Esophagus squamous epithelium (tissue), 5 donors: ENCODE data around the gene MAGI1. TPM values are rescaled to one million over a fixed set of nuclear protein-coding genes. Genes with fewer than 3 reads are reported as not detected.
A peak's percentile ranks its signal among the peaks of the same experiment; 100 is the strongest.

ENCODE experiments used
- DNase-seq: peaks from one replicate; lab custom pipeline; 2025; lab: John Stamatoyannopoulos, UW
- H3K27ac ChIP-seq, 4 donors: fragments of 200-600 bp; sonication (generic); one replicate each; pipeline ENCODE4 v1.5.1; 2016 to 2019; ENCODE audit warnings: mild to moderate bottlenecking in 1 of 4
- H3K27me3 ChIP-seq, 4 donors: fragments of 200-600 bp; sonication (generic); 1 replicate in 3 of 4; 2 replicates in 1 of 4; pipeline versions ENCODE4 v1.5.1 to v1.6.0; 2017 to 2021; ENCODE audit warnings: antibody characterized with exemption in 1 of 4
- H3K36me3 ChIP-seq, 3 donors: fragments of 200-600 bp; sonication (generic); one replicate each; pipeline ENCODE4 v1.5.1; 2016 to 2019
- H3K4me1 ChIP-seq, 3 donors: fragments of 200-600 bp; sonication (generic); one replicate each; pipeline ENCODE4 v1.5.1; 2017 to 2019
- H3K4me3 ChIP-seq, 4 donors: fragments of 200-600 bp; sonication (generic); 1 replicate in 3 of 4; 2 replicates in 1 of 4; pipeline ENCODE4 v1.5.1; 2016 to 2019; ENCODE audit warnings: mild to moderate bottlenecking in 2 of 4, moderate library complexity in 1 of 4
- H3K9me3 ChIP-seq, 3 donors: fragments of 200-600 bp; sonication (generic); one replicate each; pipeline ENCODE4 v1.5.1; 2016 to 2019
- CTCF ChIP-seq, 6 experiments: fragments of 450-650 bp in 4 of 6; fragments of 200-600 bp in 2 of 6; sonication (generic) in 2 of 6; IDR thresholded peaks; one replicate each; pipeline ENCODE4 v1.5.1; 2016 to 2019; ENCODE audit warnings: antibody characterized with exemption in 6 of 6, mild to moderate bottlenecking in 4 of 6, moderate library complexity in 4 of 6
- POLR2A ChIP-seq, 4 donors: fragments of 450-650 bp; IDR thresholded peaks; one replicate each; pipeline ENCODE4 v1.6.1; 2017; ENCODE audit warnings: antibody characterized with exemption in 4 of 4, mild to moderate bottlenecking in 4 of 4, moderate library complexity in 3 of 4
- WGBS, 2 donors: methylation state at CpG; one replicate each; pipeline ENCODE4 v1.1.5; 2018; 5-methylcytosine and 5-hydroxymethylcytosine counted together
- intact Hi-C: fragments of 100-400 bp; cut with DNase I; formaldehyde crosslinking; loops from one replicate; pipeline ENCODE4 v1.15.0; 2022
- total RNA-seq, 4 donors: library from RNA; depleted of rRNA; stranded (reverse); fragments of >200 nt; gene quantifications; one replicate each; pipeline ENCODE4 v1.1.0, GENCODE V29; 2016
- donor health status: DM: yes; HTN: yes; CAD: no.

Gene MAGI1
- total RNA-seq, 4 donors from 2014 or later, result 12.0 to 28.2 (median 21.1) TPM

GRCh38 chr3:65914740-65915367, 123.9 kb downstream of the MAGI1 start:
- H3K4me1 ChIP-seq, result peaks cover 0 to 19% (median 0%) of the 10 kb centered on the region in 3 donors
- intact Hi-C loops, result no loop called here
- DNase-seq, result no peak
- H3K4me3 ChIP-seq, result no peak overlapping the region
- 60 to 78% methylated on average over 3 of the region's 3 CpGs for WGBS, 2 donors
- peak in 1 of 6 experiments; percentile 31 for TF ChIP-seq CTCF (IDR thresholded peaks at IDR 0.05)
- TF ChIP-seq POLR2A (IDR thresholded peaks at IDR 0.05), result no peak
- no peaks in the 10 kb centered on the region for H3K36me3 ChIP-seq
- no peaks in the 10 kb centered on the region for H3K9me3 ChIP-seq
- no peaks in the 10 kb centered on the region for H3K27me3 ChIP-seq
- no peak overlapping the region for H3K27ac ChIP-seq

- DNase-seq, result no peak
- whole genome bisulfite sequencing, 2 donors, result 68 to 85% methylated on average over 5 of the region's 5 CpGs
- H3K4me3 ChIP-seq, result no peak overlapping the region
These were observed 124.5 kb downstream of the MAGI1 start for GRCh38 chr3:65914032-65914739.

GRCh38 chr3:65912647-65913046, 126.1 kb downstream of the MAGI1 start:
- no peak for TF ChIP-seq CTCF (IDR thresholded peaks at IDR 0.05)
- no peak for TF ChIP-seq POLR2A (IDR thresholded peaks at IDR 0.05)
- 82 to 100% methylated on average over 1 of the region's 1 CpG for WGBS, 2 donors
- no peaks in the 10 kb centered on the region for H3K36me3 ChIP-seq
- H3K4me3 ChIP-seq, result no peak overlapping the region
- no peak for DNase-seq
- peaks cover 0 to 19% (median 0%) of the 10 kb centered on the region in 3 donors for H3K4me1 ChIP-seq
- H3K27me3 ChIP-seq, result no peaks in the 10 kb centered on the region
- H3K27ac ChIP-seq, result no peak overlapping the region
- intact Hi-C loops, result no loop called here
- no peaks in the 10 kb centered on the region for H3K9me3 ChIP-seq

More at GRCh38 chr3:65914032-65914739, 124.5 kb downstream of the MAGI1 start:
- Histone ChIP-seq H3K36me3 (no peaks in the 10 kb centered on the region), H3K27ac (no peak overlapping the region), H3K9me3 (no peaks in the 10 kb centered on the region), H3K4me1 (peaks cover 0 to 19% (median 0%) of the 10 kb centered on the region in 3 donors), H3K27me3 (no peaks in the 10 kb centered on the region)
- intact Hi-C loops, result no loop called here
- TF ChIP-seq CTCF (IDR thresholded peaks at IDR 0.05), result no peak
- TF ChIP-seq POLR2A (IDR thresholded peaks at IDR 0.05), result no peak

GRCh38 chr3:65908588-65908987, 130.1 kb downstream of the MAGI1 start:
- no peak for TF ChIP-seq CTCF (IDR thresholded peaks at IDR 0.05)
- no peak for TF ChIP-seq POLR2A (IDR thresholded peaks at IDR 0.05)
- no peak overlapping the region for H3K27ac ChIP-seq
- no peaks in the 10 kb centered on the region for H3K36me3 ChIP-seq
- intact Hi-C loops, result no loop called here
- no peak overlapping the region for H3K4me3 ChIP-seq
- DNase-seq, result no peak
- WGBS, 2 donors, result 85 to 88% methylated on average over 4 of the region's 4 CpGs
- peaks cover 0 to 19% (median 0%) of the 10 kb centered on the region in 3 donors for H3K4me1 ChIP-seq
- no peaks in the 10 kb centered on the region for H3K27me3 ChIP-seq
- H3K9me3 ChIP-seq, result no peaks in the 10 kb centered on the region
